WTC11 (cell line): ENCODE results near the gene RASD1. TPM values are rescaled to one million over a fixed set of nuclear protein-coding genes. Genes with fewer than 3 reads are reported as not detected.

Source experiments
- ATAC-seq: fragments of 200-7000 bp; cut with Tn5 transposase; 2 replicates; pipeline ENCODE4 v1.10.0; 2021; ENCODE audit warnings: mild to moderate bottlenecking, moderate library complexity
- CTCF ChIA-PET: fragments of 300-600 bp; sonication (Branson Sonifier 250); formaldehyde crosslinking; loops from one replicate; lab custom pipeline; 2021; ENCODE audit warnings: antibody characterized with exemption; lab: Charles Lee
- POLR2A ChIA-PET: fragments of 350-600 bp; sonication (Branson Sonifier 250); formaldehyde crosslinking; loops from one replicate; lab custom pipeline; 2021; ENCODE audit warnings: antibody characterized with exemption; lab: Charles Lee
- DNase-seq: peaks from one replicate; pipeline ENCODE4 v3.0.0; 2021; ENCODE audit warnings: low spot score
- H3K27ac Mint-ChIP-seq: 2 replicates; pipeline ENCODE4 v1.8.0; 2021; ENCODE audit warnings: mixed read lengths
- H3K27me3 Mint-ChIP-seq: 2 replicates; pipeline ENCODE4 v1.8.0; 2021; ENCODE audit warnings: low read depth, mild to moderate bottlenecking, moderate library complexity, mixed read lengths
- H3K36me3 Mint-ChIP-seq: 2 replicates; pipeline ENCODE4 v1.8.0; 2021; ENCODE audit warnings: mixed read lengths
- H3K4me1 Mint-ChIP-seq: 2 replicates; pipeline ENCODE4 v1.8.0; 2022; ENCODE audit warnings: mixed read lengths
- H3K4me3 Mint-ChIP-seq: 2 replicates; pipeline ENCODE4 v1.8.0; 2021; ENCODE audit warnings: mild to moderate bottlenecking, moderate library complexity, mixed read lengths
- H3K9me3 Mint-ChIP-seq: 2 replicates; pipeline ENCODE4 v1.8.0; 2021; ENCODE audit warnings: mixed read lengths
- AR ChIP-seq: fragments of 250-450 bp; sonication (Bioruptor Pico); IDR thresholded peaks from 2 replicates; pipeline ENCODE4 v1.9.0; 2021; ENCODE audit warnings: mild to moderate bottlenecking
- CBFB ChIP-seq: sonication (generic); formaldehyde crosslinking; IDR thresholded peaks from 2 replicates; pipeline ENCODE4 v1.8.1; 2022; ENCODE audit warnings: mild to moderate bottlenecking, low read depth, missing genetic modification reagents
- EMX1 ChIP-seq: fragments of 250-450 bp; sonication (Bioruptor Pico); IDR thresholded peaks from 2 replicates; pipeline ENCODE4 v1.8.0; 2021; ENCODE audit warnings: mild to moderate bottlenecking
- FOXP1 ChIP-seq: sonication (generic); formaldehyde crosslinking; IDR thresholded peaks from 2 replicates; pipeline ENCODE4 v1.8.0; 2022; ENCODE audit warnings: missing genetic modification reagents, mild to moderate bottlenecking, moderate library complexity, borderline replicate concordance
- JUN ChIP-seq: sonication (generic); formaldehyde crosslinking; IDR thresholded peaks from 2 replicates; pipeline ENCODE4 v1.8.0; 2023; ENCODE audit warnings: mild to moderate bottlenecking, missing genetic modification reagents
- NFYB ChIP-seq: sonication (generic); formaldehyde crosslinking; conservative IDR thresholded peaks from 2 replicates; pipeline ENCODE4 v1.8.0; 2022; ENCODE audit warnings: low read depth, missing genetic modification reagents
- NR3C1 ChIP-seq: sonication (generic); formaldehyde crosslinking; conservative IDR thresholded peaks from 2 replicates; pipeline ENCODE4 v1.8.1; 2023; ENCODE audit warnings: low read depth, mild to moderate bottlenecking, missing genetic modification reagents
- STAT6 ChIP-seq: sonication (generic); formaldehyde crosslinking; conservative IDR thresholded peaks from 2 replicates; pipeline ENCODE4 v1.8.1; 2023; ENCODE audit warnings: mild to moderate bottlenecking, low read depth, missing genetic modification reagents, moderate library complexity
- TCF7 ChIP-seq: sonication (generic); formaldehyde crosslinking; IDR thresholded peaks from 2 replicates; pipeline ENCODE4 v1.8.0; 2022; ENCODE audit warnings: mild to moderate bottlenecking, low read depth, missing genetic modification reagents, moderate library complexity
- TEAD1 ChIP-seq: sonication (generic); formaldehyde crosslinking; IDR thresholded peaks from 2 replicates; pipeline ENCODE4 v1.8.0; 2022; ENCODE audit warnings: mild to moderate bottlenecking, missing genetic modification reagents
- TEAD4 ChIP-seq: sonication (generic); formaldehyde crosslinking; IDR thresholded peaks from 2 replicates; pipeline ENCODE4 v1.8.0; 2022; ENCODE audit warnings: mild to moderate bottlenecking, missing genetic modification reagents
- ZBTB21 ChIP-seq: sonication (generic); formaldehyde crosslinking; IDR thresholded peaks from 2 replicates; pipeline ENCODE4 v1.8.1; 2023; ENCODE audit warnings: mild to moderate bottlenecking, missing genetic modification reagents, borderline replicate concordance
- ZNF232 ChIP-seq: sonication (generic); formaldehyde crosslinking; IDR thresholded peaks from 2 replicates; pipeline ENCODE4 v1.8.0; 2022; ENCODE audit warnings: mild to moderate bottlenecking, missing genetic modification reagents
- ZNF281 ChIP-seq: sonication (generic); formaldehyde crosslinking; IDR thresholded peaks from 2 replicates; pipeline ENCODE4 v1.8.0; 2023; ENCODE audit warnings: mild to moderate bottlenecking, missing genetic modification reagents
- ZNF423 ChIP-seq: fragments of 250-450 bp; sonication (Bioruptor Pico); IDR thresholded peaks from 2 replicates; pipeline ENCODE4 v2.1.2; 2022; ENCODE audit warnings: mild to moderate bottlenecking, moderate library complexity
- total RNA-seq: library from RNA; stranded (reverse); gene quantifications from 3 replicates; pipeline ENCODE4 v1.2.3, GENCODE V29; 2021

The RASD1 gene
- total RNA-seq, 1 experiment from 2014 or later, result 5.1 TPM

- H3K4me3 Mint-ChIP-seq, result no peak overlapping the region
- no peak for TF ChIP-seq ZNF423 (CRISPR knock-in tag)
- TF ChIP-seq, all 79 proteins: peak for 0
- Mint-ChIP-seq H3K4me1 (0 out of 2 replicates have a peak, but pooled peaks cover 3% of the 10 kb centered on the region), H3K27ac (no peak overlapping the region), H3K27me3 (no peaks in the 10 kb centered on the region), H3K9me3 (no peaks in the 10 kb centered on the region), H3K36me3 (no peaks in the 10 kb centered on the region)
- no peak for DNase-seq
- CTCF ChIA-PET, result interaction anchor here (4.6 kb wide), 1 partner anchor 12 kb away, joined by 42 read pairs; the partner anchor contains the start of gene RASD1
- ATAC-seq, result peak; percentile 38
- POLR2A ChIA-PET, result no interaction called here
These were observed 12.7 kb upstream of the RASD1 start for GRCh38 chr17:17508646-17509591.

GRCh38 chr17:17508019-17508535 is 11.9 kb upstream of the RASD1 start:
- CTCF ChIA-PET, result interaction anchor here (0.6 to 3.3 kb wide), 3 partner anchors 12 to 106 kb away, joined by 3 to 20 read pairs (median 3); partner anchors contain the start of gene RASD1
- no peak overlapping the region for H3K27ac Mint-ChIP-seq
- no peak overlapping the region for H3K4me3 Mint-ChIP-seq
- no peak for DNase-seq
- POLR2A ChIA-PET, result interaction anchor here (1.5 kb wide), 1 partner anchor 11 kb away, joined by 6 read pairs; the partner anchor contains the start of gene RASD1
- no peaks in the 10 kb centered on the region for H3K9me3 Mint-ChIP-seq
- H3K36me3 Mint-ChIP-seq, result no peaks in the 10 kb centered on the region
- H3K4me1 Mint-ChIP-seq, result peaks cover 3% of the 10 kb centered on the region; the same call in 1 of the 2 replicates
- no peak for TF ChIP-seq ZBTB21
- TF ChIP-seq NFYB (CRISPR knock-in tag), result no peak
- no peak for TF ChIP-seq TEAD1 (CRISPR knock-in tag)
- TF ChIP-seq, all 79 proteins: peak for 0
- no peaks in the 10 kb centered on the region for H3K27me3 Mint-ChIP-seq
- ATAC-seq, result no peak

GRCh38 chr17:17507465-17508011 is 11.3 kb upstream of the RASD1 start:
- ATAC-seq (no peak), DNase-seq (no peak)
- ChIA-PET POLR2A (interaction anchor here (1.5 kb wide), 1 partner anchor 11 kb away, joined by 6 read pairs; the partner anchor contains the start of gene RASD1), CTCF (interaction anchor here (0.6 to 3.4 kb wide), 5 partner anchors 11 to 120 kb away, joined by 3 to 20 read pairs (median 3); partner anchors contain the start of gene RASD1)
- no peaks in the 10 kb centered on the region for H3K27me3 Mint-ChIP-seq
- no peaks in the 10 kb centered on the region for H3K9me3 Mint-ChIP-seq
- H3K4me1 Mint-ChIP-seq, result peaks cover 3% of the 10 kb centered on the region; the same call in 1 of the 2 replicates
- H3K27ac Mint-ChIP-seq, result no peak overlapping the region
- H3K4me3 Mint-ChIP-seq, result no peak overlapping the region
- no peak for TF ChIP-seq JUN (CRISPR knock-in tag)
- TF ChIP-seq ZNF281 (CRISPR knock-in tag), result no peak
- TF ChIP-seq TCF7 (CRISPR knock-in tag), result no peak
- TF ChIP-seq ZNF232, result no peak
- no peak for TF ChIP-seq TEAD4 (CRISPR knock-in tag)
- TF ChIP-seq TEAD1 (CRISPR knock-in tag), result no peak
- TF ChIP-seq EMX1 (CRISPR knock-in tag), result no peak
- TF ChIP-seq AR (CRISPR knock-in tag), result no peak
- TF ChIP-seq FOXP1 (CRISPR knock-in tag), result no peak
- no peak for TF ChIP-seq CBFB (CRISPR knock-in tag)
- TF ChIP-seq NR3C1, result no peak
- no peak for TF ChIP-seq STAT6 (CRISPR knock-in tag)
- no peaks in the 10 kb centered on the region for H3K36me3 Mint-ChIP-seq
